Measurements from ENCODE around the gene CNTNAP2.

The CNTNAP2 gene

GRCh38 chr7:148153616-148154284, 2037.1 kb downstream of the CNTNAP2 start:
- DNase-seq (ENCODE audit: low read depth), result no peak

- no peak for DNase-seq (ENCODE audit: low read depth)
Observed at GRCh38 chr7:148155000-148155399, 2038.4 kb downstream of the CNTNAP2 start.

- no peak for DNase-seq (ENCODE audit: low read depth)
Observed at GRCh38 chr7:148155826-148156225, 2039.2 kb downstream of the CNTNAP2 start.

GRCh38 chr7:148156233-148156632, 2039.6 kb downstream of the CNTNAP2 start:
- DNase-seq (ENCODE audit: low read depth), result no peak

GRCh38 chr7:148159331-148159730, 2042.7 kb downstream of the CNTNAP2 start:
- DNase-seq (ENCODE audit: low read depth), result no peak

- DNase-seq (ENCODE audit: low read depth), result no peak
Observed at GRCh38 chr7:148161776-148162175, 2045.2 kb downstream of the CNTNAP2 start.

GRCh38 chr7:148162808-148163207, 2046.2 kb downstream of the CNTNAP2 start:
- DNase-seq (ENCODE audit: low read depth), result no peak

GRCh38 chr7:148163246-148163645, 2046.6 kb downstream of the CNTNAP2 start:
- no peak for DNase-seq (ENCODE audit: low read depth)

GRCh38 chr7:148172920-148173319, 2056.3 kb downstream of the CNTNAP2 start:
- no peak for DNase-seq (ENCODE audit: low read depth)

GRCh38 chr7:148173369-148173768, 2056.8 kb downstream of the CNTNAP2 start:
- no peak for DNase-seq (ENCODE audit: low read depth)

- no peak for DNase-seq (ENCODE audit: low read depth)
Observed at GRCh38 chr7:148174376-148174775, 2057.8 kb downstream of the CNTNAP2 start.

GRCh38 chr7:148175512-148175911, 2058.9 kb downstream of the CNTNAP2 start:
- no peak for DNase-seq (ENCODE audit: low read depth)

- DNase-seq (ENCODE audit: low read depth), result no peak
Observed at GRCh38 chr7:148177972-148178371, 2061.4 kb downstream of the CNTNAP2 start.

- DNase-seq (ENCODE audit: low read depth), result no peak
Observed at GRCh38 chr7:148180075-148180474, 2063.5 kb downstream of the CNTNAP2 start.

- DNase-seq (ENCODE audit: low read depth), result no peak
Observed at GRCh38 chr7:148182264-148182663, 2065.7 kb downstream of the CNTNAP2 start.

GRCh38 chr7:148185041-148185440, 2068.4 kb downstream of the CNTNAP2 start:
- DNase-seq (ENCODE audit: low read depth), result no peak

- no peak for DNase-seq (ENCODE audit: low read depth)
Observed at GRCh38 chr7:148187471-148187870, 2070.9 kb downstream of the CNTNAP2 start.

- DNase-seq (ENCODE audit: low read depth), result no peak
Observed at GRCh38 chr7:148191391-148192065, 2074.9 kb downstream of the CNTNAP2 start.

GRCh38 chr7:148192491-148192890, 2075.9 kb downstream of the CNTNAP2 start:
- DNase-seq (ENCODE audit: low read depth), result no peak

- DNase-seq (ENCODE audit: low read depth), result no peak
Observed at GRCh38 chr7:148201992-148202391, 2085.4 kb downstream of the CNTNAP2 start.

GRCh38 chr7:148204639-148205304, 2088.2 kb downstream of the CNTNAP2 start:
- no peak for DNase-seq (ENCODE audit: low read depth)

- DNase-seq (ENCODE audit: low read depth), result no peak
Observed at GRCh38 chr7:148209643-148210190, 2093.1 kb downstream of the CNTNAP2 start.

GRCh38 chr7:148210804-148211325, 2094.3 kb downstream of the CNTNAP2 start:
- no peak for DNase-seq (ENCODE audit: low read depth)

All from stimulated activated CD8-positive, alpha-beta memory T cell treated with anti-CD3 and anti-CD28 coated beads, Interleukin-15, amount 100 ng/mL, for 24 hours (primary cell).